ENCODE results near the gene FIGNL2.
A peak's percentile ranks its signal among the peaks of the same experiment; 100 is the strongest.

The FIGNL2 gene

DNA sequence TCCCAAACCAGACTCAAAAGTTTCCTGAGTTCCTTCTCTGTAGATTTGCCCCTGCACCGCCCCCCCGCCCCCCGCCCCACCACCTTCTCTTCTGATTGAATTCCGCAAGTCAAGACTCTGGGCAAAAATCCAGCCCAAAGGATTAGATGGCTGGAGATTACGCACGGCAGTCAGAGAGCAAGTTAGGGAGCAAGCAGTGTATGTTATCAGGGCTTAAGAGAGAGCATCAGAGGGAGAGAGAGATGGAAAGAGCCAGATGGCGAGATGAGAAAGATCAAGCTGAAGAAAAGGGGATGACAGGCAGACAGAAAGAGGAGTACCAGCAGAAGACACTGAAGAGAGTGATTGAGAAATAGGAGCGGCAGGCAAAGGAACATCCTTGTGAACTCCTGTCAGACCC is 25.5 kb upstream of the FIGNL2 start:
- no peak for DNase-seq

DNA sequence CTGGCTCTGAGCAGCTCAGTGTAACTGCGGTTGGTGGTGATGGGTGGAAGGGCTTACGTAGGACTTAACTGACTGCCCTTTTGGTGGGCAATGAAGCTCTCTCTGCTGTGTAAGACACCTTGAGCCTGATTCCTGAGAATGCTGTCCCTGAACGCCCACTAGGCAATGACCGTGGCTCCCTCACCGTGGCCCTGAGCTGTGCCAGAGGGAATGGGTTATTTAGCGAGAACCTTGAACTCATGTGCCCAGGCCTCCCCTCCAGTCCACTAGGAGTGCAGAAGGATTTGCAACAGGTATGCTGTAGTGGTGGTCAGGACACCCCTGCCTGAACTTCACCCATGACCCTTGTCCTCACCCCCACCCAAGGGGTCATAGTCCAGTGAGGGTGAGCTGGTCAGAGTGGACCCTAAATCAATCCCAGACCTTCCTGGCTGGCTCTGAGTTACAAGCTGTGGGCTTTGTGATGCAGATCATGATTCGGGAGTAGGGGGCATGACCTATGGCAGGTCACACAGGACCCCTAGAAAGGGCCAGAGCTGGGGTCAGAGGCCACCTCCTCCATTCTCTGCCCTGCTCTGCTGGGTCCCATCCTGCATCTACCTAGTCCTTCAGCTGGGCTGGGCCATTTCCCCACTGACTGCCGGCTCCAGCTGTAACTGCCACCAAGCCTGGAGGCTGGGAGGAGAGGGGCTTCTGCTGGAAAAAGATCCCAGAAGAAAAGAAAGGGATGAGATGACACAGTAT is 24.9 kb upstream of the FIGNL2 start:
- no peak for DNase-seq

GRCh38 chr12:51872689-51872981 is 24.1 kb upstream of the FIGNL2 start:
- DNase-seq = no peak

DNA sequence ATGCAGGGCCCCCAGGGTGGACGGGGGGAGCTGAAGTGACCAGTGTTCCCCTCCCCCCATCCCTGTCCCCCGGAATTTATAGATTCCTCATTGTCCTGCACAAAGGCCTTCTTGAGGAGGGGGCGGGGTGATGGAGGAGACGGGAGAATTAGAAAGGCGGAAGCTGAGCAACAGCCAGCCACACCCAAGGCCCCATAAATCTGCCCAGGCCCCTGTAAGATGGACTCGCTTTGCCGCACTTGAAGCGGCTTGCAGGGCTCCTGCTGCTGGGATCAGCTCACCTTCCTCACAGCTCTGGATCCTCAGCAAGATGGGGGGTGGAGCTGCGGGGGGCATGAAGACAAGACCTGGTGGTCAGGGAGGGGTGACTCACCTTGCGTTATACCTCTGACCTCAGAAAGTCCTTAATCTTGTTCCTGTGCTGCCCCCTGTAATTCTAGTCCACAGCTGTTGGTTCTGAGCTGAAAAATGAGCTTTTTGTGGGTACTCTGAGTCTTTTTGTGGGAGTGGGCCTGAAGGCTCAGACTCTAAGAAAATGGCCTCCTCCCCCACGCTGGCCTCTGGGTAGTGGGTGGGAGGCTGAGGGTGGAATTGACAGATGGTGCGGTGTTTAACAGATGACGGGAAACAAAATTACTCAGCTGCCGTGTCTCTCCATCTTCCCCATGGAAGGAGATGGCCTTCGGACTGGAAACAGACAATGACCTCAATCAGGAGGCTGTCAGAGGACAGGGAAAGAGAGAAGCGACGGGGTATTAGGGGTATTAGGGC is 23.6 kb upstream of the FIGNL2 start:
- no peak for DNase-seq

GRCh38 chr12:51871126-51871525 is 22.6 kb upstream of the FIGNL2 start:
- no peak for DNase-seq

DNA sequence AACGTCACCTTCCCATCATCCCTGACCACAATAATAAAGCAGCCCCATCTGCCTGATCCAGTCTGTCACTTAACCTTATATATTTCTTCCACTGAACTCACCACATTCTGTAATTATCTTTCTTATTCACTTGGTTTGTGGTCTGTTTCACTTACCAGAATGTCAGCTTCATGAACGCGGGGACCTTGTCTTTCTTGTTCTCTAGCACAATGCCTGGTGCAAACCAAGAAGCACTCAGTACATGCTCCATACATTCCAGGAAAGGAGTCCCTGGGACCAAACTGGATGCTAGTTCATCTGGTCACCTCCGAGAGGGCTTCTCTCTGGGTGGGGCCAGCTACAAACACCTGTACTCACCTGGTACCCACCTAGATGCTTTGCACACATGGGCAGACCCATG is 22.0 kb upstream of the FIGNL2 start:
- DNase-seq = no peak

DNA sequence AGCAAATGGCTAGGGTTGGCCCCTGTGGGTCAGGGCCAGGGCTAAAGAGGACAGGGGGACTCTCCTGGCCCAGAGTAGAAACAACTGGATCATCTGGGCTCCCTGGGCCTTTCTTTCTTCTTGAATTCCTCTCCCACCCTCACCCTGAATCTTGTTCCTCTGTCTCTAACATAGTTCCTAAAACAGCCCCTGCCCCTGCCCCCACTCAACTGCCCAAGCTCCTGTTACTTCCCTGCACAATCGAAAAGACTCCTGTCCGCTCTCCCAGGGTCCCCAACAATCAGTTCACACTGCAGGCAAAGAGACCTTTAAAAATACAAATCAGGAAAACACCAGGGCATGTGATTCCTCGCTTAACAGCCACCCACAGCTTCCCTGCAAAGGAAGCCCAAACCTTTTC is 21.4 kb upstream of the FIGNL2 start:
- no peak for DNase-seq

DNA sequence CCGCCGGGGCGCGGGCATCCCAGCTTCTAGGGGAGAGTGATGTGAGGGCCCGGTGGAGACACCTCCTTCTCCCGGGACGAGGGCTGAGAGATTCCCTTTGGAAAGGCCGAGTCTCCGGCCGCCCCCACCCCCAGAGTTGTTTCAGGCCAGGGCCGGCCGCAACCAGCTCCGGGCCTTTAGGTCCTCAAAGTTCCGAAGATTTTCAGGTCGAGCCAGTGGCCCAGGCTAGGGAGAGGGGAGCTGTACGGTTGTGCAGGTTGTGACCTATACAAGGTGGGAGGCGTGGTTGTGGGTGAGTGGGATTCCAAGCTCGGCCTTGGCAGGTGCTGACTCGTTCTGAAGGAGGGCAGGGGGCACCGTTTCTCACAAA is 21.0 kb upstream of the FIGNL2 start:
- DNase-seq = no peak

DNA sequence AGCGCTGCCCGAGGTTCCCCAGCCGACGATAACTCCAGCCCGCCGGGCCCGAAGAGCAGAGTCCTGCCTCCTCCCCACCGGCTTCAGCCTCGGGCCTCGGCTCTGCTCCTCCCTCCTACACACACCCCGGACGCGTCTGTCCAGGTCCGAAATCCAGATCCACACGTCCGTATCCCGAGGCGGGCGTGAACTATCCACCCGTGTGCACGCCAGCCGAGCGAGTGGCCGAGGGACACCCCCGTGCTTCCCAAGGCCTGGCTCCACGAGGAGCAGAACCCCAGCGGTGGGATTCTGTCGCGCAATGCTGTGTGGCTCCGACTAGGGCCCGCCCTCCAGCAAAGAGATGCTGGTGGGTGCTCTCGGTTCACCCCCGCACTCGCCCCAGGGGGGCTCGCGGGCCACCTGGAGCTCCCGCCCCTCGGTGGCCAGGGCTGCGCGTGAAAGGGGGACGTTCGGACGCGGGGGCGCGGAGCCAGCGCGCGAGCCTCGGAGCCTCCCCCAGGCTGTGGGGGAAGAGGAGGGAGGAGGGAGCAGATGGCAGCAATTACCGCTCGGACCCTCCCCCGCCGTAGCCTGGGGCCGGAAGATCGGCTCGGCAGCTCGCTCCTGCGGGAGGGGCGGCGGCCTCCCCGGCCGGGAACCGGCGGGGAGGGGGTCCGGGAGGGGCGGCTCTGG is 20.4 kb upstream of the FIGNL2 start:
- no peak for DNase-seq

GRCh38 chr12:51867796-51868428 is 19.4 kb upstream of the FIGNL2 start:
- no peak for DNase-seq

DNA sequence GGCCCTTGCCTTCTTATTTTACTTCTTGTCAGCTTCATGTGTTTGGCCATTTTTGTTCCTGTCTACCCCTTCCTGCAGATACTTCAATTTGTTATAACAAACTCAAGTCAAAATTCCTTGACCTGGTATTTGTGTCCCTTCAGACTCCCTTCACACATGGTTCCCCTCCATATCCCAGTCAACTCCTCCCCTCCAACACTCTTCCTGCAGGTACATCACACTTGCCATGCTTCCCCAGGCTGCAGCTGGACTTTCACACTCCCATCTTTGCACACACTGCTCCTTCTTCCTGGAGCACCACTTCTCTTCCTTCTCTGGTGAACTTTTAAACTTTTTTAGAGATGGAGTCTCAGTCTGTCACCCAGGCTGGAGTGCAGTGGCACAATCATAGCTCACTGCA is 18.9 kb upstream of the FIGNL2 start:
- DNase-seq = no peak

- DNase-seq = no peak
Measured at GRCh38 chr12:51866762-51867161, 18.2 kb upstream of the FIGNL2 start.

DNA sequence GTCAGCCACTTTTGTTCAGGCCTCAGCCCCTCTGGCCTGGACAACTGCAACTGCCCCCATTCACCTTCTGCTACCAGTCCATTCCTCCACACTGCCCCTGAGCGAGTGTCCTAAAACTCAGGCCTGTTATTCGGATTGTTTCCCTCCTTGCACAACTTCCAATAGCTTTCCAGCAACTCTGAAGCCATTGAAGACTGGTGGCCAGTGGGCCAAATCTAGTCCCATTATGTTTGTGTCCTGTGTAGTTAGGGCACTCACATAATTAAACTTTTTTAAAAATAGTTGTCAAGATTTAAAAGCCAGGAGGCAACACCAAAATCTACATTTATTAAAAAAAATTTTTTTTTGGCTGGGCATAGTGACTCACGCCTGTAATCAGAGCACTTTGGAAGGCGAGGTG is 17.8 kb upstream of the FIGNL2 start:
- DNase-seq = no peak

DNA sequence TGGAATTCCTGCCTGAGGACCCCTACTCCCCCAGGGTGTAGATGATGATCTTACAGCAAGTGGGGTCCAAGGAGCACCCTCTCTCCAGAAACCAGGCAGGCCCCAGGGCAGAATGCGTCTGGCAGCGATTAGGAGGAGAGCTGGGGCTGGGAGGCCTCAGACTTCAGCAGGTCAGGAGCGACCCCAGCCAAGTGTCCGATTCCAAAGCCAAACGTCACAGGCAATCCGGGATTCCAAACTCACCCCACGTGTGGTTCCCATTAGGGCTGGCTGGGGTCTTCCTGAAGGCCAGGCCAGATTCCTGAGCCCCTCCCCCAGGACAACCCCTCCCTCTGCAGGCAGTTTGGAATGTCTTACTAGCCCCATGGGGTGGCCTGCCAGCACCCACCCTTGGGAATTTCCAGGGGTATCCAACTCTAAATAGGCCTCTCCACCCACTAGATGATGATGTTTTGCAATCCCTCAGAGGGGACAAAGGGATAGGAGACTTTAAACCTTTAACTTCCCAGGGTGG is 17.3 kb upstream of the FIGNL2 start:
- DNase-seq = no peak

- no peak for DNase-seq
Measured at GRCh38 chr12:51864833-51865670, 16.5 kb upstream of the FIGNL2 start.

- DNase-seq = peak; percentile 60
Measured at GRCh38 chr12:51863933-51864832, 15.7 kb upstream of the FIGNL2 start.

DNA sequence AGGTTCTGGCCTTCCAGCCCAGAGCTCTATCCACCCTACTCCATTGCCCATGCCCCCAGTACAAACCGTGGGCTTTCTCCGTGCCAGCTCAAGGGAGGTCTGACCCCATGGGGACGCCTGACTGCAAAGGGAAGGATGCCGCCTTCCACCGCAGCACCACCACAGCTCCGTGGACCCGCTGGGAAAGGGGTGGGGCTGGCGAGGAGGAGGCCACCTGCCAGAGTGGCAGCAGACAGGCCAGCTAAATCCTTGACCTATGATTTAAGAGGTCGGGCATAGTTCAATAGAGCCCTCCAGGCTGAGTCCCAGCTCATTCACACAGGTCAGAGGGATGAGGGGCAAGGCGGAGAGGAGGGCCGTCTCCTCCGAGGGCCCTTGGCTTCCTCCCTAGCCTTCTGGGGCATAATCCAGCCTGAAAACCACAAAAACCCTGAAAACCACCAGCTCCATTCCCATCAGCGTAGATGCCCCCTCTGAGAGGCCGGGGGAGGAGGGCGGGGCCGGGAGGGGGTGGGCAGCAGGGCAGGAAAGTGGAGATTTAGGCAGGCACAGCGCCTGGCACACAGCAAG is 14.9 kb upstream of the FIGNL2 start:
- no peak for DNase-seq

DNA sequence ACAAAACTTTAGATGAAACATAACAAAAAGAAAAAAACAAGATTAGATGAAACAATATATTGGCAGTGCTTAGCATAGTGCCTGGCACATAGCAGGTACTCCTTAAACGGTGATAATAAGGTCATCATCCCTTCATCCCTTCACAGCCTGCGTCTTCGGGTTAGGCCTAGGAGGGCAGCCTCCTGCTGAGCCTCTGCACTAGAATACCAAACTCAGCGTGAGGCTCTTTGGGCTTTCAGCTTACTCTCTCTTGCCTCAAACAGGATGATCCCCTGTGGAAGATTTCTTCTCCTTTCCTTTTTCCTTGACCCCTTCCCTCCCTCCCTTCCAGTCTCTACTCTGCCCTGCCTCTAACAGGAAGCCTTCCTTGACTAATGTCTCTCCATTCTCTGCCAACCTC is 14.4 kb upstream of the FIGNL2 start:
- DNase-seq = no peak

GRCh38 chr12:51860986-51861385 is 12.5 kb upstream of the FIGNL2 start:
- no peak for DNase-seq

DNA sequence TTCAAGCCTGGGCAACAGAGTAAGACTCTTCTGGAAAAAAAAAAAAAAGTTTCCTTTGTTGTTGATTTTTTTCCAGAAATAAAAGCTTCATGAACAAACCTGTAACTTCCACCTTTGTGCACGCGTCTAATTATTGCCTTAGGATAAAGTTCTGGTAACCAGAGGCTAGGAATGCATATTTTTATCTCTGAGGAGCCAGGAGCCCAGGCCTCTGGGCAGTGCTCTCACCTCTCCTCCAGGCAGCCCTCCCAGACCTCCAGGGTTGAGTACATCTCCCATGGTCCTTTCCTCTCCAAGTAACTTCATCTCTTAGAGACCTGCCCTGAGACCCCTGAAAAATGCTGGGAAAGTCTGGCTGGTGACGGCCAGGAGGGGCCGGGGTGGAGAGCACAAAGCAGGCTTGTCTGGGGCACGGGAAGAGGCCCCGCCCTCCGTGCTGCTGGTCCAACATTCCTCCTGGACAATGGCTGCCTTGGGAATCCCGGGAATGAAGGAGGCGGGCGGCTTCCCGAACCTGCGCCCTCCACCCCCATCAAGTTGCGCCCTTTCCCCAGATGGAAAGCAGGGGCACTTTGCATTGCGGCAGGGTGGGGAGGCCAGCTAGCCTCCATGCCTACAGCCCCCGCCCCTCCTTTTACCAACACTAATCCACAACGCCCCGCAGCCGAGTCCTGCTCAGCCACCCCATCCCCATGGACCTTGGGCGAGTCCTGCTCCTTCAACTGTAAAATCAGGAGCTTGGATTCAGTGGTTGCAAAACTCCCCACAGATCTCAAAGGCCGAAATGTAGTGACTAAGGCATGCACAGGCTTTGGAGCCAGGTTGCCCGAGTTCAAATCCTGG is 7.3 kb upstream of the FIGNL2 start:
- DNase-seq = no peak
